ENCODE data around the gene FAR2. TPM values are rescaled to one million over a fixed set of nuclear protein-coding genes. Genes with fewer than 3 reads are reported as not detected.
A peak's percentile ranks its signal among the peaks of the same experiment; 100 is the strongest.

FAR2 gene
- total RNA-seq, 1 experiment from 2014 or later, result 22.1 TPM

- peak; percentile 88 for TF ChIP-seq CTCF (conservative IDR thresholded peaks at IDR 0.05)
- WGBS (ENCODE audit: extremely low coverage, insufficient read length, low lambda C conversion rate), result no CpG with 5 or more reads among the region's 8 CpGs
- peak; percentile 68 for DNase-seq
Observed at GRCh38 chr12:29317556-29318363, 168.7 kb downstream of the FAR2 start.

More at GRCh38 chr12:29317556-29318363, 168.7 kb downstream of the FAR2 start:
- Histone ChIP-seq H3K18ac (ENCODE audit: insufficient read length, low read depth, low read length) (no peak overlapping the region), H2AFZ (ENCODE audit: low read length) (no peak overlapping the region), H3K56ac (ENCODE audit: insufficient read length, low read depth, low read length) (no peak overlapping the region), H2BK120ac (ENCODE audit: low read depth, low read length, poor library complexity, severe bottlenecking) (no peak overlapping the region), H4K20me1 (ENCODE audit: control insufficient read depth, insufficient read depth, insufficient read length) (no peaks in the 10 kb centered on the region), H3K4ac (ENCODE audit: low read depth, low read length) (no peak overlapping the region), H3T11ph (ENCODE audit: low read length) (no peak overlapping the region), H4K5ac (ENCODE audit: insufficient read length, low read depth, low read length) (no peak overlapping the region), H2BK20ac (ENCODE audit: low read depth, low read length, poor library complexity, severe bottlenecking) (no peak overlapping the region), H3K4me2 (ENCODE audit: insufficient read depth, insufficient read length, low read length) (no peak overlapping the region), H3K23ac (ENCODE audit: insufficient read length, low read depth, low read length) (no peak overlapping the region), H2AK5ac (ENCODE audit: insufficient read length, low read length) (no peak overlapping the region), H3K27ac (ENCODE audit: insufficient read length, low read depth, low read length) (no peak overlapping the region), H3K79me2 (ENCODE audit: insufficient read depth, low read length) (no peaks in the 10 kb centered on the region), H4K91ac (ENCODE audit: insufficient read length, low read depth, low read length) (no peak overlapping the region), H2BK15ac (ENCODE audit: low read depth, low read length) (no peak overlapping the region), H3K79me1 (ENCODE audit: insufficient read depth, low read depth, low read length, poor library complexity, severe bottlenecking) (no peaks in the 10 kb centered on the region), H3K9ac (ENCODE audit: extremely low read depth, insufficient read length, low read length) (no peak overlapping the region), H3K4me1 (ENCODE audit: insufficient read depth, low read length) (peaks cover 4% of the 10 kb centered on the region; the same call in 1 of the 2 replicates), H3K27me3 (ENCODE audit: insufficient read depth, low read length) (no peaks in the 10 kb centered on the region), H2BK12ac (ENCODE audit: insufficient read length, low read depth, low read length) (no peak overlapping the region), H3K9me3 (ENCODE audit: control insufficient read depth, low read depth, low read length) (peaks cover 8% of the 10 kb centered on the region), H3K23me2 (ENCODE audit: insufficient read length, low read depth, low read length, poor library complexity, severe bottlenecking) (no peaks in the 10 kb centered on the region), H2BK5ac (ENCODE audit: insufficient read length, low read length) (no peak overlapping the region), H3K14ac (ENCODE audit: insufficient read depth, low read length) (no peak overlapping the region), H4K8ac (replicated peaks; ENCODE audit: insufficient read length, low read depth, low read length) (no peak overlapping the region)
- Mint-ChIP-seq H3K27me3 (ENCODE audit: low read depth) (no peaks in the 10 kb centered on the region), H3K9me3 (peaks cover 15% of the 10 kb centered on the region in 2 experiments), H3K4me1 (peaks cover 9 to 14% of the 10 kb centered on the region in 2 experiments), H3K27ac (no peak overlapping the region; a peak in 1 of 7 replicates), H3K36me3 (ENCODE audit: insufficient read depth in 1 of 3, low read depth in 3 of 3) (peaks cover 15 to 23% (median 18%) of the 10 kb centered on the region in 3 experiments), H3K4me3 (no peak overlapping the region)
